ENCODE data around the gene PLIN4.

DNA sequence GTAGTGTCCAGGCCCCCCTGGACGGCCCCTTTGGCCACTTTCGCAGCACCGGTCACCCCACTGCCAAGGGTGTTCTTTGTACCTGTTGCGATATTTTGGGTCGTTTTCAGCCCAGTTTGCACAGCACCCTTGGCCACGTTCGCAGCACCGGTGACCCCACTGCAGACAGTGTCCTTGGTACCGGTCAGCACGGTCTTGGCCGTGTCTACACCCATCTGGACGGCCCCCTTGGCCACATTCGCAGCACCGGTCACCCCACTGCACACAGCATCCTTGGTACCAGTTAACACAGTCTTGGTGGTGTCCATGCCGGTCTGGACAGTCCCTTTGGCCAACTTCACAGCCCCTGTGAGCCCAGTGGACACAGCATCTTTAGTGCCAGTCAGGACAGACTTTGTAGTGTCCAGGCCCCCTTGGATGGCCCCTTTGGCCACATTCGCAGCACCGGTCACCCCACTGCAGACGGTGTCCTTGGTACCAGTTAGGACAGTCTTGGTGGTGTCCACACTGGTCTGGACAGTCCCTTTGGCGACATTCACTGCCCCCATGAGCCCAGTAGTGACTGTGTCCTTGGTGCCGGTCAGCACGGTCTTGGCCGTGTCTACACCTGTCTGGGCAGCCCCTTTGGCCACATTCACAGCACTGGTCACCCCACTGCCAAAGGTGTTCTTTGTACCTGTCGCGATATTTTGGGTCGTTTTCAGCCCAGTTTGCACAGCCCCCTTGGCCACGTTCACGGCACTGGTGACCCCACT is 6.8 kb downstream of the PLIN4 start:
- TF ChIP-seq EP300 (IDR thresholded peaks at IDR 0.05) (no peak), POLR2A (IDR thresholded peaks at IDR 0.05) (no peak)
- TF ChIP-seq, protein P1, sequence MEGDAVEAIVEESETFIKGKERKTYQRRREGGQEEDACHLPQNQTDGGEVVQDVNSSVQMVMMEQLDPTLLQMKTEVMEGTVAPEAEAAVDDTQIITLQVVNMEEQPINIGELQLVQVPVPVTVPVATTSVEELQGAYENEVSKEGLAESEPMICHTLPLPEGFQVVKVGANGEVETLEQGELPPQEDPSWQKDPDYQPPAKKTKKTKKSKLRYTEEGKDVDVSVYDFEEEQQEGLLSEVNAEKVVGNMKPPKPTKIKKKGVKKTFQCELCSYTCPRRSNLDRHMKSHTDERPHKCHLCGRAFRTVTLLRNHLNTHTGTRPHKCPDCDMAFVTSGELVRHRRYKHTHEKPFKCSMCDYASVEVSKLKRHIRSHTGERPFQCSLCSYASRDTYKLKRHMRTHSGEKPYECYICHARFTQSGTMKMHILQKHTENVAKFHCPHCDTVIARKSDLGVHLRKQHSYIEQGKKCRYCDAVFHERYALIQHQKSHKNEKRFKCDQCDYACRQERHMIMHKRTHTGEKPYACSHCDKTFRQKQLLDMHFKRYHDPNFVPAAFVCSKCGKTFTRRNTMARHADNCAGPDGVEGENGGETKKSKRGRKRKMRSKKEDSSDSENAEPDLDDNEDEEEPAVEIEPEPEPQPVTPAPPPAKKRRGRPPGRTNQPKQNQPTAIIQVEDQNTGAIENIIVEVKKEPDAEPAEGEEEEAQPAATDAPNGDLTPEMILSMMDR (IDR thresholded peaks at IDR 0.05) = no peak

Data from stomach (tissue), 4 donors.